ENCODE measurements around the gene DHCR7. TPM values are rescaled to one million over a fixed set of nuclear protein-coding genes. Genes with fewer than 3 reads are reported as not detected.

DHCR7 gene
- total RNA-seq, 1 donor from 2014 or later, result 35.5 TPM

- Mint-ChIP-seq H3K9me3 (no peaks in the 10 kb centered on the region), H3K27ac (no peak overlapping the region), H3K27me3 (no peaks in the 10 kb centered on the region), H3K36me3 (ENCODE audit: low read depth) (peaks cover 96% of the 10 kb centered on the region), H3K4me3 (no peak overlapping the region), H3K4me1 (peaks cover 11% of the 10 kb centered on the region)
- DNase-seq, result no peak
- no peak for TF ChIP-seq CTCF (IDR thresholded peaks at IDR 0.05)
- ATAC-seq (ENCODE audit: low read depth), result no peak
- CTCF ChIA-PET, result no interaction called here
- intact Hi-C loops (cut with micrococcal nuclease), result no loop called here
- POLR2A ChIA-PET, result no interaction called here
These were observed 11.0 kb upstream of the DHCR7 start for GRCh38 chr11:71459076-71459766.

- TF ChIP-seq CTCF (IDR thresholded peaks at IDR 0.05), result no peak
- peaks cover 90% of the 10 kb centered on the region for H3K36me3 Mint-ChIP-seq (ENCODE audit: low read depth)
- ATAC-seq (ENCODE audit: low read depth), result no peak
- no peaks in the 10 kb centered on the region for H3K9me3 Mint-ChIP-seq
- no peak overlapping the region for H3K4me3 Mint-ChIP-seq
- ChIA-PET CTCF (no interaction called here), POLR2A (no interaction called here)
- peaks cover 17% of the 10 kb centered on the region for H3K4me1 Mint-ChIP-seq
- no peaks in the 10 kb centered on the region for H3K27me3 Mint-ChIP-seq
- DNase-seq, result no peak
- no peak overlapping the region for H3K27ac Mint-ChIP-seq
- intact Hi-C loops (cut with micrococcal nuclease), result no loop called here
These were observed 10.2 kb upstream of the DHCR7 start for GRCh38 chr11:71458146-71459070.

GRCh38 chr11:71456831-71457230, 8.6 kb upstream of the DHCR7 start:
- H3K36me3 Mint-ChIP-seq (ENCODE audit: low read depth), result peaks cover 76% of the 10 kb centered on the region

GRCh38 chr11:71456294-71456693, 8.1 kb upstream of the DHCR7 start:
- ATAC-seq (ENCODE audit: low read depth), result no peak
- POLR2A ChIA-PET, result no interaction called here
- TF ChIP-seq CTCF (IDR thresholded peaks at IDR 0.05), result no peak
- Mint-ChIP-seq H3K36me3 (ENCODE audit: low read depth) (peaks cover 72% of the 10 kb centered on the region), H3K27ac (no peak overlapping the region), H3K4me1 (peaks cover 30% of the 10 kb centered on the region), H3K27me3 (no peaks in the 10 kb centered on the region), H3K4me3 (no peak overlapping the region), H3K9me3 (no peaks in the 10 kb centered on the region)
- intact Hi-C loops (cut with micrococcal nuclease), result no loop called here
- CTCF ChIA-PET, result no interaction called here
- DNase-seq, result no peak

More at GRCh38 chr11:71456831-71457230, 8.6 kb upstream of the DHCR7 start:
- Mint-ChIP-seq H3K9me3 (no peaks in the 10 kb centered on the region), H3K4me3 (no peak overlapping the region), H3K27me3 (no peaks in the 10 kb centered on the region), H3K4me1 (peaks cover 25% of the 10 kb centered on the region), H3K27ac (no peak overlapping the region)
- intact Hi-C loops (cut with micrococcal nuclease), result no loop called here
- ChIA-PET CTCF (no interaction called here), POLR2A (no interaction called here)
- no peak for ATAC-seq (ENCODE audit: low read depth)
- no peak for DNase-seq
- no peak for TF ChIP-seq CTCF (IDR thresholded peaks at IDR 0.05)

- no peaks in the 10 kb centered on the region for H3K9me3 Mint-ChIP-seq
- ChIA-PET CTCF (no interaction called here), POLR2A (interaction anchor here (0.6 kb wide), 1 partner anchor 1778 kb away, joined by 17 read pairs; no protein-coding TSS in a partner anchor)
- intact Hi-C loops (cut with micrococcal nuclease), result loop anchor here (5.0 kb wide), 1 partner anchor 202 kb away; the partner anchor contains the start of gene SHANK2
- H3K27ac Mint-ChIP-seq, result no peak overlapping the region
- H3K4me1 Mint-ChIP-seq, result peaks cover 42% of the 10 kb centered on the region
- TF ChIP-seq CTCF (IDR thresholded peaks at IDR 0.05), result no peak
- ATAC-seq (ENCODE audit: low read depth) (no peak), DNase-seq (no peak)
- H3K36me3 Mint-ChIP-seq (ENCODE audit: low read depth), result peaks cover 55% of the 10 kb centered on the region
- H3K27me3 Mint-ChIP-seq, result no peaks in the 10 kb centered on the region
- H3K4me3 Mint-ChIP-seq, result peak overlapping the region; percentile 89
These were observed 6.4 kb upstream of the DHCR7 start for GRCh38 chr11:71454470-71455113.
